HL-60 (cell line): ENCODE measurements around the gene ARHGEF17.

ENCODE experiments used
- DNase-seq, 2 experiments: peaks; one replicate each; pipeline ENCODE4 v3.0.0-alpha.2; 2010 to 2020; ENCODE audit warnings: low read depth in 1 of 2, low spot score in 1 of 2
- H3K27ac ChIP-seq: fragments of 250-450 bp; sonication (Bioruptor Pico); replicated peaks from 2 replicates; pipeline ENCODE4 v1.5.1; 2020; ENCODE audit warnings: mild to moderate bottlenecking, moderate library complexity
- H3K27me3 ChIP-seq: fragments of 250-450 bp; sonication (Bioruptor Pico); 2 replicates; pipeline ENCODE4 v1.5.1; 2021; ENCODE audit warnings: mild to moderate bottlenecking, moderate library complexity; ENCODE audit not compliant: insufficient read depth, poor library complexity, severe bottlenecking
- H3K4me3 ChIP-seq: replicated peaks from 2 replicates; pipeline ENCODE4 v1.5.1; 2011; ENCODE audit warnings: mild to moderate bottlenecking, control low read depth, low read length; ENCODE audit not compliant: insufficient read depth
- GABPA ChIP-seq: IDR thresholded peaks from 2 replicates; pipeline ENCODE4 v1.6.1; 2012; ENCODE audit warnings: low read depth
- POLR2AphosphoS5 ChIP-seq: IDR thresholded peaks from 2 replicates; pipeline ENCODE4 v1.6.1; 2012; ENCODE audit warnings: low read depth
- SPI1 ChIP-seq: IDR thresholded peaks from 2 replicates; pipeline ENCODE4 v1.6.1; 2012; ENCODE audit warnings: low read depth, mild to moderate bottlenecking, borderline replicate concordance
- TF ChIP-seq, protein P1 (sequence below): IDR thresholded peaks from one replicate; pipeline ENCODE4 v1.5.1; 2011; ENCODE audit warnings: low read length, control low read depth, inconsistent platforms; ENCODE audit not compliant: insufficient read depth
- TF ChIP-seq, protein P2 (sequence below): IDR thresholded peaks from 2 replicates; pipeline ENCODE4 v1.6.1; 2012; ENCODE audit warnings: low read depth; ENCODE audit not compliant: insufficient replicate concordance

ARHGEF17 gene

DNA sequence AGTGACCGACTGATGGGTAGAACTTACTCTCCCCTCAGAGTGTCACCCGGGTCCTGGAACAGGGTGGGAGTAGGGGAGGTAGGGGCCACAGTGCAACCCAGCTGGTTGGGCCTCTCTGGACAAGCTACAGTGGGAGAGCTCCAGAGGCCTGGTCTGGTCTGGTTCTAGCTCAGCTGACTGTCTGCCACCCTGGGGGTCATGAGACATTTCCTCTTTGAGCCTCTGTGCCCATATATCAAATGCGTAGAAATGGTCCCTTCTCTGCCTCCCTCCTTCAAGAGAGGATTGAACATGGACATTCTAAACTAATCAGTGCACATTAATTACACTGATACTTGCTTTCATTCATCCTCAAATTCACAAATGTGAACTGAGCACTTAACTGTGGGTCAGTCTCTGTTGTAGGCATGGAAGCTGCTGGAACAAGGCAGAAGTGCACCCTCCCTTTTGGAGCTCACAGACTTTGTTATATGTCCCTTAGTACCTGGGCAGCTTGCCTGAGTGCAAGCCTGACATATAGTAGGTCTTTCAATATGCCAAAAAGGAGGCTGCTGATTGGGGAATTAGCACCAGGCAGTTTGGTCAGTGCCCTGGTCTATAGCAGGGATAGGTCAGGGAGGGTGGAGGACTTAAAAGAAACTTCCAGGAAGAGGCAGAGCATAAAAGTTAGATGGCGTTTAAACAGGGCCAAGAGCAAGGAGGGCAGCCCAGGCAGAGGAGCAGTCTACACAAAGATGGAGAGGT, 25.7 kb downstream of the ARHGEF17 start:
- Histone ChIP-seq H3K27me3 (no peaks in the 10 kb centered on the region), H3K4me3 (no peak overlapping the region), H3K27ac (no peak overlapping the region)
- DNase-seq, result no peak
- TF ChIP-seq, protein P1, sequence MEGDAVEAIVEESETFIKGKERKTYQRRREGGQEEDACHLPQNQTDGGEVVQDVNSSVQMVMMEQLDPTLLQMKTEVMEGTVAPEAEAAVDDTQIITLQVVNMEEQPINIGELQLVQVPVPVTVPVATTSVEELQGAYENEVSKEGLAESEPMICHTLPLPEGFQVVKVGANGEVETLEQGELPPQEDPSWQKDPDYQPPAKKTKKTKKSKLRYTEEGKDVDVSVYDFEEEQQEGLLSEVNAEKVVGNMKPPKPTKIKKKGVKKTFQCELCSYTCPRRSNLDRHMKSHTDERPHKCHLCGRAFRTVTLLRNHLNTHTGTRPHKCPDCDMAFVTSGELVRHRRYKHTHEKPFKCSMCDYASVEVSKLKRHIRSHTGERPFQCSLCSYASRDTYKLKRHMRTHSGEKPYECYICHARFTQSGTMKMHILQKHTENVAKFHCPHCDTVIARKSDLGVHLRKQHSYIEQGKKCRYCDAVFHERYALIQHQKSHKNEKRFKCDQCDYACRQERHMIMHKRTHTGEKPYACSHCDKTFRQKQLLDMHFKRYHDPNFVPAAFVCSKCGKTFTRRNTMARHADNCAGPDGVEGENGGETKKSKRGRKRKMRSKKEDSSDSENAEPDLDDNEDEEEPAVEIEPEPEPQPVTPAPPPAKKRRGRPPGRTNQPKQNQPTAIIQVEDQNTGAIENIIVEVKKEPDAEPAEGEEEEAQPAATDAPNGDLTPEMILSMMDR, result no peak
- TF ChIP-seq SPI1, result no peak
- no peak for TF ChIP-seq GABPA
- TF ChIP-seq POLR2AphosphoS5, result no peak
- TF ChIP-seq, protein P2, sequence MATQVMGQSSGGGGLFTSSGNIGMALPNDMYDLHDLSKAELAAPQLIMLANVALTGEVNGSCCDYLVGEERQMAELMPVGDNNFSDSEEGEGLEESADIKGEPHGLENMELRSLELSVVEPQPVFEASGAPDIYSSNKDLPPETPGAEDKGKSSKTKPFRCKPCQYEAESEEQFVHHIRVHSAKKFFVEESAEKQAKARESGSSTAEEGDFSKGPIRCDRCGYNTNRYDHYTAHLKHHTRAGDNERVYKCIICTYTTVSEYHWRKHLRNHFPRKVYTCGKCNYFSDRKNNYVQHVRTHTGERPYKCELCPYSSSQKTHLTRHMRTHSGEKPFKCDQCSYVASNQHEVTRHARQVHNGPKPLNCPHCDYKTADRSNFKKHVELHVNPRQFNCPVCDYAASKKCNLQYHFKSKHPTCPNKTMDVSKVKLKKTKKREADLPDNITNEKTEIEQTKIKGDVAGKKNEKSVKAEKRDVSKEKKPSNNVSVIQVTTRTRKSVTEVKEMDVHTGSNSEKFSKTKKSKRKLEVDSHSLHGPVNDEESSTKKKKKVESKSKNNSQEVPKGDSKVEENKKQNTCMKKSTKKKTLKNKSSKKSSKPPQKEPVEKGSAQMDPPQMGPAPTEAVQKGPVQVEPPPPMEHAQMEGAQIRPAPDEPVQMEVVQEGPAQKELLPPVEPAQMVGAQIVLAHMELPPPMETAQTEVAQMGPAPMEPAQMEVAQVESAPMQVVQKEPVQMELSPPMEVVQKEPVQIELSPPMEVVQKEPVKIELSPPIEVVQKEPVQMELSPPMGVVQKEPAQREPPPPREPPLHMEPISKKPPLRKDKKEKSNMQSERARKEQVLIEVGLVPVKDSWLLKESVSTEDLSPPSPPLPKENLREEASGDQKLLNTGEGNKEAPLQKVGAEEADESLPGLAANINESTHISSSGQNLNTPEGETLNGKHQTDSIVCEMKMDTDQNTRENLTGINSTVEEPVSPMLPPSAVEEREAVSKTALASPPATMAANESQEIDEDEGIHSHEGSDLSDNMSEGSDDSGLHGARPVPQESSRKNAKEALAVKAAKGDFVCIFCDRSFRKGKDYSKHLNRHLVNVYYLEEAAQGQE, result no peak

DNA sequence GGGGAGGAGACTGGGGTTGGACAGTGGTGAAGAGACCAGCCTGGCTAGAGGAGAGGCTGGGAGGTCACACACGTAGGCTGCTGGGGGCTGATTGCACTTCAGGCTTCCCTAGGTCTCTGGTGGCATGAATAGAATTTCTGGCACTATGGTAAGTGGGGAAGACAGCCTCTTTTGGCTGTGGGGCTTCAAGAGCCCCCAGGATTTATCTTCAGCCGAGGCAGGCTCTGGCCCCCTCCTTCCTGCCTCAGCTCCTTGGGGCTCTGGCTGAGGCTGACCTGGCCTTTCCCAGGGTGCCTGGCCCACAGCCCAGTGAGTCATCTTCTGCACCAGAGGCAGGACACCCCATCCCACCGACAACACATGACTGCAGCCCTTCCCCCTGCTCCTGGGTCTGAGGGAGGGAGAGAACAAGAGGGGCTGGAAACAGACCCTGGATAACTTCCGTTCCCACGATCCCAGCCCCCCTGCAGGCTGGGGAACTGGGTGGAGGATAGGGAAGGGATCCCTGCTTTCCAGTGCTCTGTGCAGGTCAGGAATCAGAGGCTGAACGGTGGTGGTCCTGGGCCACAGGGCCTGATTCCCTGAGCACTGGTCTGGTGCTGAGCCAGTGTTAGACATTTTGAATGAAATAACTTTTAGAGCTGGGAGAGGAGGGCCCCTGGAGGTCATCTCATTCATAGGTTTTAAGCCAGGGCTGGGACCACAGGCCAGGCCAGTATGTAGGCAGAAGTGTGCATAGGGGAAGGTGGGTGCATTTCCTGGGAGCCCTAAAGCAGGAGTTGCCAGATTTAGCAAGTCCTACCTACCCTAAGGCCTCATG, 26.5 kb downstream of the ARHGEF17 start:
- Histone ChIP-seq H3K27me3 (no peaks in the 10 kb centered on the region), H3K4me3 (no peak overlapping the region), H3K27ac (no peak overlapping the region)
- TF ChIP-seq, protein P2, result no peak
- no peak for TF ChIP-seq GABPA
- TF ChIP-seq POLR2AphosphoS5, result no peak
- no peak for TF ChIP-seq SPI1
- TF ChIP-seq, protein P1, result no peak
- no peak for DNase-seq

DNA sequence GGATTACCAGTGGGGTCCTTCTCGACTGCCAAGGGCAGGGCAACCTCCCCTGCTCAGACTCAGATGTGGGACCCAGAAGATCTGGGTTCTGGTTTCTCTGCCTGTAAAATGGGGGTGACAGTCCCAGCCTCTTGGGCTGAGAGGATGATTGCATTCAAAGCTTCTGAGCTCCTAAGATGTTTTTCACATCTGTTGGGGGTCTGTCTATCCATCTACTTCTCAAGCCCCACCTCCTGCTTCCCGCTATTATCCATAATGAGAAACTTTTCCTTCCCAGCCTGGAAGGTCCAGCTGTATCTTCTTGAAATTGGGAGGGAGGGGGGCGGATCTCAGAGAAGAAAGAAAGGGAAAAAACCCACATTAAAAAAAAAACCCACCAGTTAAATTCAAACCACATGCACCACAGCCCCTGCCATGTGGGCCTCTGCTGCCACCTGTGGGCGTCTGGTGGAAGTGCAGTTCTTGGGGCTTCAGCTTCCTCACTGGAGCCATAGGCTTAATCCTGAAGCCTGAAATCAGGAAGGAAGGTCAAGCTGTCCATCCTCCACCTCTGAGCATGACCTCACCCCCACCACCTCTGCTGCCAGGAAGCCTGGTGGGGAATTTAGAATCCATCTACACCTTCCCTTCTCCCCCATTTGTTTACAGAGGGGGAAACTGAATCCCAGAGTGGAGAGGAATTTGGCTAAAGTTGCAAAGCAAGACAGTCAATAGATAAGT, 27.3 kb downstream of the ARHGEF17 start:
- Histone ChIP-seq H3K27ac (no peak overlapping the region), H3K4me3 (no peak overlapping the region), H3K27me3 (no peaks in the 10 kb centered on the region)
- peak in 1 of 2 experiments; percentile 80 for DNase-seq
- TF ChIP-seq SPI1, result peak; percentile 54; the same call in 1 of the 2 replicates
- no peak for TF ChIP-seq POLR2AphosphoS5
- TF ChIP-seq, protein P2, result no peak
- TF ChIP-seq GABPA, result no peak
- TF ChIP-seq, protein P1, result peak; percentile 93
